Activated naive CD4-positive, alpha-beta T cell treated with anti-CD3 and anti-CD28 coated beads, Interleukin-2, amount 50 U/mL, for 24 hours (primary cell): ENCODE data around the gene FBXO42.
"Not testable (repeated sequence)": the region's sequence is repeated elsewhere in the genome, so short reads cannot be mapped to it uniquely, and the experiment has no call there.

ENCODE experiments used
- H3K27ac Mint-ChIP-seq: one replicate; pipeline ENCODE4 v1.8.0; 2021; ENCODE audit warnings: mild to moderate bottlenecking, mixed read lengths
- H3K27me3 Mint-ChIP-seq: one replicate; pipeline ENCODE4 v1.8.0; 2021; ENCODE audit warnings: mixed read lengths
- H3K36me3 Mint-ChIP-seq: one replicate; pipeline ENCODE4 v1.8.0; 2021; ENCODE audit warnings: mixed read lengths
- H3K4me1 Mint-ChIP-seq: one replicate; pipeline ENCODE4 v1.8.0; 2021; ENCODE audit warnings: mixed read lengths
- H3K4me3 Mint-ChIP-seq: one replicate; pipeline ENCODE4 v1.8.0; 2021; ENCODE audit warnings: mild to moderate bottlenecking, mixed read lengths
- H3K9me3 Mint-ChIP-seq: one replicate; pipeline ENCODE4 v1.8.0; 2021; ENCODE audit warnings: mixed read lengths

Gene FBXO42

DNA sequence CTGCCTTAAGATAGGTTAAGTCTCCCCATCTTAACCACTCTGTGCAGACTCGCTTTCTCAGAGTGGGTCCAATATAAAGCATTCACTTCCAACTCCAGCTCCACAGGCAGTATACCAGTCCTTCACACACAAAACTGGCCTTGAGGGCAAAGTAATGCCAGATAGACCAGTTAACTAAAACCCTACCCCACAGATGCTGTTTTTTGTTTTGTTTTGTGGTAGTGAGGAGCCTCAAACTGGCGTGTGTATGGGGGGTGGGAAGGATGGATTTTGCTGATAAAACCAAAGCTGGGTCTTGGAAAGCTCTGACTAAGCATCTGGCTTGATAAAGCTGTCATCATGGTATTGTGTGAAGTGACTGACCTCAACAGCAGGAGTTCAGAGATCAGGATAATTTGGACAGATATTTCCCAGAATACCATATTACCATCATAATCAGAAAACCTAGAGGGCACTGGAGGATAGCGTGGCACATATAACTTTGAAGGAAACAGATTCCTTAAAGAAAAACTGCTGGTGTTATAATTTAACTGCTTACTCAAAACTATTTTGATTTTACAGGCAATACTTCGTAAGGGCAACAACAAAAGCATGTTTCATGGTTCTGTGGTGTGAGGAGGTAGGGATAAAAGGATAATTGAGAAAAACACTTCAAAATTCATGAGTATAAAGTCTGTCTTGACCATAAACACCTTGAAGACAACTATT is 85.7 kb downstream of the FBXO42 start:
- Mint-ChIP-seq H3K9me3 (no peaks in the 10 kb centered on the region), H3K27ac (no peak overlapping the region), H3K27me3 (no peaks in the 10 kb centered on the region), H3K36me3 (peaks cover 2% of the 10 kb centered on the region), H3K4me3 (no peak overlapping the region), H3K4me1 (peaks cover 36% of the 10 kb centered on the region)

DNA sequence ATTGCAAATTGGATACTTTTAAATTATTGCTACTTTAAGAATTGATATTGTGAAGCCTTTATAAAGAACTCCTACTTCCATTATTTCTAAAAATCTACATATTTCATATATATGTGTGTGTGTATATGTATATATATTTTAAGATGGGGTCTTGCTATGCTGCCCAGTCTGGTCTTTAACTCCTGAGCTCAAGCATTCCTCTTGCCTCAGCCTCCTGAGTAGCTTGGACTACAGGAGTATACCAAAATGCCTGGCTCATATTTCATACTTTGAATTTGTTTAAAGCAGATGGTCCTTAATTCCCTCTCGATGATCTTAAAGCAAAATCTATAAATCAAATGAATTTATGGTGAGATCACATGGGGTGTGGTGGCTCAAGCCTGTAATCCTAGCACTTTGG is 90.2 kb downstream of the FBXO42 start:
- Mint-ChIP-seq H3K27ac (no peak overlapping the region), H3K4me3 (no peak overlapping the region)

DNA sequence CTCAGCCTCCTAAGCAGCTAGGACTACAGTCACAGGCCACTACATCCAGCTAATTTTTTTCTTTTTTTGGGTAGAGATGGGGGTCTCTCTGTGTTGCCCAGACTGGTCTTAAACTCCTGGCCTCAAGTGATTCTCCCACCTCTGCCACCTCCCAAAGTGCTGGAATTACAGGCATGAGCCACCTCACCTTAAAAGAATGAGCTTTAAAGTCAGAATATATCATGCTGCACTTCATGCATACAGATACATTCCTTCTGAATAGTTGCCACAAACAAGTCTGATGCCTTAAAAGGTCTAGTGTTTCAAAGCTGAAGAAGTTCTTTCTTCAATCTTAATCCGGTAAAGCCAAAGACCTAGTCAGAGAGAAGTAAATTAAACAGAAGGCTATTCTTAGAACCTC is 91.5 kb downstream of the FBXO42 start:
- Mint-ChIP-seq H3K4me1 (no peaks in the 10 kb centered on the region), H3K9me3 (no peaks in the 10 kb centered on the region), H3K27ac (no peak overlapping the region), H3K36me3 (no peaks in the 10 kb centered on the region), H3K4me3 (no peak overlapping the region), H3K27me3 (no peaks in the 10 kb centered on the region)

More for the DNA sequence above, 90.2 kb downstream of the FBXO42 start:
- Mint-ChIP-seq H3K36me3 (no peaks in the 10 kb centered on the region), H3K27me3 (no peaks in the 10 kb centered on the region), H3K9me3 (no peaks in the 10 kb centered on the region), H3K4me1 (peaks cover 9% of the 10 kb centered on the region)

DNA sequence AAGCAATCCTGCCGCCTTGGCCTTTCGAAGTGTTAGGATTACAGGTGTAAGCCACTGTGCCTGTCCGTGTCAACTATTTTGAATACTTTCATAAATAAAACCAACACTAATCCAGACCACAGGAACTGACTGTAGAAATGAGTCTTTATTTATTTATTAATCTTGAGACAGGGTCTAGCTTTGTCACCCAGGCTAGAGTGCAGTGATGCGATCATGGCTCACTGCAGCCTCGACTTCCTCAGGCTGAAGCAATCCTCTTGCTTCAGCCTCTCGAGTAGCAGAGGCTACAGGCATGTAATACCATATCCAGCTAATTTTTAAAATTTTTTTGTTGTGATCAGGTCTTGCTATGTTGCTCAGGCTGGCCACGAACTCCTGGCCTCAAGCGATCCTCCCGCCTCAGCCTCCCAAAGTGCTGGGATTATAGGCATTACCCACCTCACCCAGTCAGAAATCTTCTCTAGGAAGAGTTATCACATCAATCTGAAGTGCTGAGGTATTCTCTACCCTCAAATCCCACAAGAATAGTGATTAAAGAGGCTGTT is 93.6 kb downstream of the FBXO42 start:
- H3K27ac Mint-ChIP-seq = peak overlapping the region; percentile 30
- no peaks in the 10 kb centered on the region for H3K36me3 Mint-ChIP-seq
- H3K4me3 Mint-ChIP-seq = no peak overlapping the region
- H3K27me3 Mint-ChIP-seq = no peaks in the 10 kb centered on the region
- no peaks in the 10 kb centered on the region for H3K9me3 Mint-ChIP-seq
- H3K4me1 Mint-ChIP-seq = no peaks in the 10 kb centered on the region

DNA sequence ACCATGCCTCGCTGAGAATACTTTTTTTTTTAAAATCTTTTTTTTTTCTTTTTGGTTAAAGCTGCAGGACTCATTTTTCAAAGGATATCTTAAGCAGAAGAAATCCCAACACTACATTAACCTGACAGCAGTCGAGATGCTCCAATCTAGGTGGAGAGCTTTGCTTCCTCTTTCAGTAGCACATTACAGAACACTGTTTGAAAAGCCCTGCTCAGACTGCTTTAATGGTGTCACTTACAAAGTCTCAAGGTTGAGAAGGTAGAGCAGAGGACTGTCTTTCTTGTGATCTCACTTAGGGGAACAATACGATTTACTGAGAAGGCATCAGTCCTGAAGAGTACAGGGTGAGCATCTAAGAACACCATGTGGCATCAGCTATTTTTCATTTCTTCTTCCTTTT is 94.3 kb downstream of the FBXO42 start:
- Mint-ChIP-seq H3K27me3 (no peaks in the 10 kb centered on the region), H3K4me1 (no peaks in the 10 kb centered on the region), H3K36me3 (no peaks in the 10 kb centered on the region), H3K9me3 (no peaks in the 10 kb centered on the region), H3K27ac (no peak overlapping the region), H3K4me3 (no peak overlapping the region)

DNA sequence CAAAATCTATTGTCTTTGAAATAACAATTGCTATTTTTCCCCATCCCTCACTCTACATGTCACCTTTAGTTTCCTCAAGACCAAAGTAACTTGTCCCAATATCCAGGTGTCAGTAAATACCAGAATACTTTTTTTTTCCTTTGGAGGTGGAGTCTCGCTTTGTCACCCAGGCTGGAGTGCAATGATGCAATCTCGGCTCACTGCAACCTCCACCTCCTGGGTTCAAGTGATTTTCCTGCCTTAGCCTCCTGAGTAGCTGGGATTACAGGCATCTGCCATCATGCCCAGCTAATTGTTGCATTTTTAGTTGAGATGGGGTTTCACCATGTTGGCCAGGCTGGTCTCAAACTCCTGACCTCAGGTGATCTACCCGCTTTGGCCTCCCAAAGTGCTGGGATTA is 94.7 kb downstream of the FBXO42 start:
- H3K27me3 Mint-ChIP-seq, H3K27ac Mint-ChIP-seq, H3K36me3 Mint-ChIP-seq, H3K9me3 Mint-ChIP-seq, H3K4me1 Mint-ChIP-seq, H3K4me3 Mint-ChIP-seq: not testable (repeated sequence)

DNA sequence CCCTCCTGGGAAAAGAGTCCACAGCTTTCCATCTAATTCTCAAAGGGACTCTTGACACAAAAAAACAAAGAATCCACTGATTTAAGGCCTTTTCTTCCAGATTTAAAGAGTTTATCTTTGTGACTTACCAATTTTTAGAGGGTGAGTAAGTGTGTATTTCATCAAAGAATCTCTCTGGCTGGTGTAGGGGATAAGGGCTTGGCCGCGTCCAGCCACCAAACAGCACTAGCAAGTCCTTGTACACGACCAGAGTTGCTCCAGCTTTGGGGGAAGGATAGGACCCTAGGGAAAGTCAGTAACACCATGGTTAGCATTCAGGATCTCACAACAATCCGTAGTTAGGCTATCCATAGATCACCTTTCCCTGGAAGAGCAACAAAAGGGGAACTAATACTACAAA is 95.8 kb downstream of the FBXO42 start:
- no peaks in the 10 kb centered on the region for H3K4me1 Mint-ChIP-seq
- H3K27ac Mint-ChIP-seq = no peak overlapping the region
- H3K4me3 Mint-ChIP-seq = no peak overlapping the region
- H3K36me3 Mint-ChIP-seq = peaks cover 3% of the 10 kb centered on the region
- no peaks in the 10 kb centered on the region for H3K9me3 Mint-ChIP-seq
- no peaks in the 10 kb centered on the region for H3K27me3 Mint-ChIP-seq

DNA sequence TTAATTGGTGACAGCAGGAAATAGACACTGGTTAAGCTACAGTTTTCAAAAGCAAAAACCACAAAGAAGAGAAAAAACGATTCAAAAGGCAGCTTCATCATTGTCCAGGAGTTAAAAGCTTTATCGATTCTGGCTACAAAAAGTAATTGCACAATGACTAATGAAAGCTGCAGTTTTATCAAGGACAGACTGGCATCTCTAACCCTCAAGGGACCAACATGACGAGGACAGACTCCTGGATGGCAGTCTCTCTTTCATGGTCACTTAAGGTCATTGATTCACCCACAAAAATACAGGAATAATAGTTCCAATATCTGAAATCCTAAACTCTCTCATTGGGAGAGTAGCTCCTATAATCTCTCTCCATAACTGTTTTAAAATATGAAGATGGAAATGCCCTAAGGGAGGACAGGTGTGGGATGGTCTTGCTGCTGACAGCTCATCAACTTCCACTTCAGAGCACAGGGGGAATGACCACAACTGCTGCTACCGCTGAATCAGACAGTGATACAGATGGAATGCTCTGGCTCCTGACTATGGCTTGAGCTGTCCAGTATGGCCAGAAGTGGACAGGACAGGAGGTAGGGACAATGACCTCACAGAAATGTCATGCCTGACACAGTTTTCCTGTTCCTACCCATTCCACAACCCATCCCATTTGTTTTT is 97.9 kb downstream of the FBXO42 start:
- Mint-ChIP-seq H3K4me3 (no peak overlapping the region), H3K27me3 (no peaks in the 10 kb centered on the region), H3K4me1 (peaks cover 14% of the 10 kb centered on the region), H3K27ac (no peak overlapping the region), H3K36me3 (peaks cover 3% of the 10 kb centered on the region), H3K9me3 (no peaks in the 10 kb centered on the region)

DNA sequence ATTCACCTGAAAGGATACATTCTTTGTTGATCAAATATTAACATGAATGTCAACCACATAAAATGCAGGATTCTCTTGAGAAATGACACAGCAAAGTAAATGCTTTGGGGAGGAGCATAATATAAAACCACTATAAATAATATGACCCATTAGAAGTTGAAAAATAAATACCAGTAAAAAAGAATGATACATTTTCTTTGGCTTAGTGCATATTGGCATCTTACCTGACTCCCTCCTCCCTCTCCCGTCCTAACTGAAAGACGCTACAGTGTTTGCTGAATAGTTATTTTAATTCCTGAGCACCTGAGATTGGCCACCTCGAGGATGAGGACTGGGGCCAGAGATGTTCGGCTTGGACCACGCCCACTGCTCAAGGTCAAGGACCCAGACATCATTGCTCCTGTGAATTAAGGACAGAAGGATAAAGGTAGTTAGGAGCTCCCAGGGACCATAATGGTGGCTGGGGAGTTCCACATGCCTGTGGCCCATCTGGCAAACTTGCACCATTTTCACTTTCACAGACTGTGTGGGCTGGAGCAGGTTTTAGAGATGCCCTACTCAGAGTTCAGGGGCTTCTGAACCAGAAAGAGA is 98.9 kb downstream of the FBXO42 start:
- Mint-ChIP-seq H3K27ac (no peak overlapping the region), H3K27me3 (no peaks in the 10 kb centered on the region)

DNA sequence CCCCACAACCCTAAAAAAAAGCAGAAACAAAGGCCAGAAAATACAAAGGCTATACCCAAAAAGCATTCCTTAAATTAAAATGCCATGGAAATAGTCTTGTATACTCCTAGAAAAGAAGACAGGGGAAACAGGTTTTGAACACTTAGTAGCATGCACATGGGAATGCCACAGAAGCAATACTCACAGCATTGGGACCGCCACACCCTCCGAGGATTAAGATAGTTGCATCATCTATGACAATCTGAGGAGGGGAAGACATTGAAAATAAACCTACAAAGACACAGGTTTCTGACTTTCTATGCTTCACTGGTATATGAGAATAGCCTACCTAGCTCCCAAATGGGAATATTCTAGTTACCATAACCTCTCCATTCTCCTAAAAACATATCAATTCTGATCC is 99.4 kb downstream of the FBXO42 start:
- Mint-ChIP-seq H3K4me3 (no peak overlapping the region), H3K27ac (no peak overlapping the region)

More for the DNA sequence above, 98.9 kb downstream of the FBXO42 start:
- Mint-ChIP-seq H3K9me3 (no peaks in the 10 kb centered on the region), H3K4me1 (peaks cover 24% of the 10 kb centered on the region), H3K4me3 (no peak overlapping the region), H3K36me3 (peaks cover 3% of the 10 kb centered on the region)

DNA sequence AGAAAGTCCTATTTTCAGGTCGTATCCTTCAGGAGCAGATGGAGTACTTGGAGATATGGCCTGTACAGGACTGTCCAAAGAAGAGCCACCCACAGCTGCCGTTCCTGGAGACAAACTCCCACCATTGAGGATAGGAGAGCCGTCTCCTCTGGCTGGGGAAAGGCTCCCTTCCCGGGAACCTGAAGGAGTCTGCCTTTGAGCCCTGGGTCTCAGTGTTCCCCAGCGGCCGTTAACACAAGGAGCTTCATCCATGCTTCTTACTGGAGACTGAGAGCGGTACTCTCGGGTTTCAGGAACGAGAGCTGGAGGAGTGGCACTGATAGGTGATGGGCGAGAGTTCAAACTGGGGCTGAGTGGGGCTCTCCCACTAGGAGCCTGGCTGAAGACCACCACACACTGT is 100.9 kb downstream of the FBXO42 start:
- H3K27ac Mint-ChIP-seq = no peak overlapping the region
- peaks cover 24% of the 10 kb centered on the region for H3K4me1 Mint-ChIP-seq
- no peaks in the 10 kb centered on the region for H3K9me3 Mint-ChIP-seq
- no peak overlapping the region for H3K4me3 Mint-ChIP-seq
- H3K27me3 Mint-ChIP-seq = no peaks in the 10 kb centered on the region
- peaks cover 3% of the 10 kb centered on the region for H3K36me3 Mint-ChIP-seq

More for the DNA sequence above, 99.4 kb downstream of the FBXO42 start:
- peaks cover 3% of the 10 kb centered on the region for H3K36me3 Mint-ChIP-seq
- H3K4me1 Mint-ChIP-seq = peaks cover 24% of the 10 kb centered on the region
- H3K27me3 Mint-ChIP-seq = no peaks in the 10 kb centered on the region
- no peaks in the 10 kb centered on the region for H3K9me3 Mint-ChIP-seq

DNA sequence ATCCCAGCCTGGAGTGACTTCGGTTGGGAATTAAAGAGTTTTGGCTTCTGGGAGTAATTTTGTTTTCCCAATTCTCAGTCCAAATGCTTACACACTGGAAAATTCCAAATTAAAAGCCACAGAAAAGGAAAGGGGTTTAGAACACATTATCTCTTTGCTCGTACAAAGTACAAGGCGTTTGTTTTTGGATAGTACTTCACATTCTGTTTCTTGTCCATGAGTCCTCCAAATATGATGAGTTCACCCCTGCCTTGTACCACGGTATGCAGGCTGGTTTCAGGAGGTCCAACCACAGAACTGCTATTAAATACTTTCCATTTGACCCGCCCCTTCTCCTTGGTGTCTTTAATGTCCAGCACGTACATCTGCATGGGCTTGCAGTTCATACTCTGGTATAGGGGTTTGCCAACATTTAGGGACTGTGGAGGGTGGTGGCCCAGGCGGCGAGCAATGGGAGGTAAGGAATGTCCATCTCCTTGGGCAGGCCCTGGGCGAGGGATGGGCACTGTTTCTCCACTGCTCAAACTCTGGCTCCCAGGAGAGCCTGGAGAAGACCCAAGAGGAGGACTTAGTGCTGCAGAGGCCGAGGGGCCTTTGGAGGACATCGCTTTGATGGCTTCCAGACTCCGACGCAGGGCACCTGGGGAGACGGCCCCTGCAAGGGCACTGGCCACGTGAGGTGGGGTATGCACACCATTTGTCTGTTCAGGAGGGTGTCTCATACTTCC is 101.6 kb downstream of the FBXO42 start:
- peaks cover 24% of the 10 kb centered on the region for H3K4me1 Mint-ChIP-seq
- H3K36me3 Mint-ChIP-seq = peaks cover 3% of the 10 kb centered on the region
- H3K9me3 Mint-ChIP-seq = no peaks in the 10 kb centered on the region
- H3K27me3 Mint-ChIP-seq = no peaks in the 10 kb centered on the region
- H3K4me3 Mint-ChIP-seq = no peak overlapping the region
- H3K27ac Mint-ChIP-seq = peak overlapping the region; percentile 35

DNA sequence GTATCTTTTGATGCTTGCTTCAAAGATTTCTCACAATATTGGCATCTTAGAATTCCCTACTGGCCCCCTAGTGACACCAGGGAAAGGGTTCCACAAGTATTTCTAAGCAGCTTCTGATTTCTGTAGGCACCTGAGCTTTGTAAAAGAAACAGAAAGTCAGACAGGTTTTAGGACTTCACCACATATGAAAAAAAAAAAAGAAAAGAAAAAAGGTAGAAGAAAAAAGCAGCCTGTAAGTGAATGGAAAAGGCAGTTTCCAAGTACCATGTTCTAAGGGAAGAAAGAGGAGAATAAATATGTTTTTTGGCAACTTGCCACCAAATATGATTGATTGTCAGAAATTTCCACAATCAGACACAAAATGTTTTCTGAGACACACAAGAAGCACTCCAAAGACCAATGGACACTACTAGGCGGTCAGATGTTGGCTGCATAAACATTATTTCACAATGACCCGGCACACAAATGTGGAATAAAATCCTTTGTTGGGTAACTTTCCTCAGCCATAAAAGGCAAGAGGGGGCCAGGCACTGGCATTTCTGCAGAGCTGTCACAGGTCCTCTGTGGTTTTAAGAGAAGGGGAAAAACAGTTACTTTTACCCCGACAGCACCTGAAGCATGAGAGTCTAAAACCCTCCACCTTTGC is 102.6 kb downstream of the FBXO42 start:
- peaks cover 3% of the 10 kb centered on the region for H3K36me3 Mint-ChIP-seq
- no peaks in the 10 kb centered on the region for H3K9me3 Mint-ChIP-seq
- H3K27ac Mint-ChIP-seq = peak overlapping the region; percentile 61
- H3K27me3 Mint-ChIP-seq = no peaks in the 10 kb centered on the region
- H3K4me1 Mint-ChIP-seq = peaks cover 24% of the 10 kb centered on the region
- H3K4me3 Mint-ChIP-seq = no peak overlapping the region

DNA sequence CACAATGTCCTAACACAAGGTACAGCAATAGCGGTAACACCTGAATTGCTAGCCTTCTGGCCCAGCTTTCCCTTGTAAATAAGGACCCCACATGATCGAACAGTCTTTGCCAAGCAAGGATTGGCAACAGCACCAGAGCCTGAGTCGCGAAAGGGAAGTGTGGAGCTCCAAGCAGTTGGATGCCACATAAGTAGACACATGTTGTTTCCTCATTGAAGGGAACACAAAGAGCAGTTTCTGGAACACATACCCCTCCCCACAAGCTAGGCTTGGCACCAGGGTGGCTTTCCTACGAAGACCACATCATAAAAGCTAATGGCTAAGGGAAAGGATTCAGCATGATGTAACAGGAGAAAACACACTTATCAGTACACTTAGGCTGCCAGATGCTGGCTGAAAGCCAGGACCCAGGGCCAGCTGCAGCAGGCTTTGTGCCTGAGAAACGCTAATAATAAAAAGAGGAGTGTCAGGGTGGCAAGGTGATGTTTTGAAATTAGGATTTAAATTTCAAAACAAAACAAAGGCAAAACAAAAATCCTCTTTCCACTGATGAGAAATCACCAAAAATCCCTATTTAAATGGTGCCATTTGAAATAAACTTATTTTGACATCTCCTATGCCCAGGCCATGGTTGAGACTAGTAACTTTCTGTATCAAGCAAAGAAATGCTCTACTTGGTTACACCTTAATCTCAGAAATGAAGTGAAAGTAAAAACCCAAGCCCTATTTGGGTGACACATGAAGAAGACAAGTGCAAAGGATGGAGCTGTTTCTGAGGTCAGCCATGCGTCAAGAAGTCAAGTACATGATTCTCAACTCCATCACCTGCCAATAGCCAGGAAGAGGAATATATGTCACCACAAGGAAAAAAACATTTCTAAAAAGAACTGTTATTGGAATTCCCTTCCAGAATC is 103.4 kb downstream of the FBXO42 start:
- Mint-ChIP-seq H3K36me3 (peaks cover 3% of the 10 kb centered on the region), H3K4me3 (no peak overlapping the region), H3K27me3 (no peaks in the 10 kb centered on the region), H3K9me3 (no peaks in the 10 kb centered on the region), H3K4me1 (peaks cover 29% of the 10 kb centered on the region), H3K27ac (peak overlapping the region; percentile 79)
